Natural killer cell (primary cell): ENCODE results near the gene UGT1A6. TPM values are rescaled to one million over a fixed set of nuclear protein-coding genes. Genes with fewer than 3 reads are reported as not detected.
"Not testable (repeated sequence)": the region's sequence is repeated elsewhere in the genome, so short reads cannot be mapped to it uniquely, and the experiment has no call there.

Experiments used
- ATAC-seq, 3 donors: fragments of 150-1000 bp in 2 of 3; fragments of 200-7000 bp in 1 of 3; cut with Tn5 transposase; 1 replicate in 1 of 3; 2 replicates in 2 of 3; pipeline ENCODE4 v1.10.0; 2021; ENCODE audit warnings: mild to moderate bottlenecking in 2 of 3, moderate library complexity in 2 of 3
- DNase-seq, 2 donors: peaks; one replicate each; pipeline versions ENCODE4 v3.0.0 to v3.0.0-alpha.2; 2013 to 2021; ENCODE audit warnings: mixed read lengths in 1 of 2
- H3K27ac ChIP-seq: one replicate; pipeline ENCODE4 v1.5.1; 2013; ENCODE audit warnings: mild to moderate bottlenecking, low read length
- H3K27me3 ChIP-seq: one replicate; pipeline ENCODE4 v1.6.1; 2013; ENCODE audit warnings: low read length; ENCODE audit not compliant: control insufficient read depth, insufficient read depth
- H3K36me3 ChIP-seq: one replicate; pipeline ENCODE4 v1.6.1; 2013; ENCODE audit warnings: low read length; ENCODE audit not compliant: control insufficient read depth, insufficient read depth
- H3K4me1 ChIP-seq: one replicate; pipeline ENCODE4 v1.6.1; 2013; ENCODE audit warnings: low read length; ENCODE audit not compliant: control insufficient read depth, insufficient read depth
- H3K4me3 ChIP-seq: one replicate; pipeline ENCODE4 v1.5.1; 2013; ENCODE audit warnings: low read length
- H3K9me3 ChIP-seq: one replicate; pipeline ENCODE4 v1.6.1; 2013; ENCODE audit warnings: low read length; ENCODE audit not compliant: control insufficient read depth, insufficient read depth
- H3K27ac Mint-ChIP-seq, 2 donors: one replicate each; pipeline ENCODE4 v1.8.0; 2022; ENCODE audit warnings: mild to moderate bottlenecking in 2 of 2, mixed read lengths in 2 of 2, moderate library complexity in 1 of 2
- H3K27me3 Mint-ChIP-seq, 2 donors: one replicate each; pipeline ENCODE4 v1.8.0; 2022; ENCODE audit warnings: low read depth in 2 of 2, mixed read lengths in 2 of 2
- H3K36me3 Mint-ChIP-seq: one replicate; pipeline ENCODE4 v1.8.0; 2022; ENCODE audit warnings: mixed read lengths
- H3K4me1 Mint-ChIP-seq, 2 donors: one replicate each; pipeline ENCODE4 v1.8.0; 2022; ENCODE audit warnings: mixed read lengths in 2 of 2
- H3K4me3 Mint-ChIP-seq: one replicate; pipeline ENCODE4 v1.8.0; 2022; ENCODE audit warnings: mild to moderate bottlenecking, moderate library complexity, mixed read lengths
- H3K9me3 Mint-ChIP-seq, 2 donors: one replicate each; pipeline ENCODE4 v1.8.0; 2022; ENCODE audit warnings: mixed read lengths in 2 of 2
- WGBS: methylation state at CpG from one replicate; pipeline ENCODE4 v1.1.7; 2013; ENCODE audit warnings: missing lambda C conversion rate; ENCODE audit not compliant: insufficient coverage; 5-methylcytosine and 5-hydroxymethylcytosine counted together
- intact Hi-C: fragments of 100-400 bp; cut with micrococcal nuclease; formaldehyde crosslinking; loops from one replicate; pipeline ENCODE4 v1.14.2; 2022
- total RNA-seq, 4 donors: library from RNA; stranded (reverse); fragments of 120-200 nt in 1 of 4; gene quantifications; one replicate each; pipeline versions ENCODE4 v1.2.3 to v1.2.4, GENCODE V29; 2013 to 2022
- TF ChIP-seq, protein P1 (sequence below): fragments of 200-600 bp; IDR thresholded peaks from one replicate; pipeline ENCODE4 v1.8.0; 2022; ENCODE audit warnings: antibody characterized with exemption

UGT1A6 gene
- total RNA-seq, result not detected
- total RNA-seq (2013), result not detected

DNA sequence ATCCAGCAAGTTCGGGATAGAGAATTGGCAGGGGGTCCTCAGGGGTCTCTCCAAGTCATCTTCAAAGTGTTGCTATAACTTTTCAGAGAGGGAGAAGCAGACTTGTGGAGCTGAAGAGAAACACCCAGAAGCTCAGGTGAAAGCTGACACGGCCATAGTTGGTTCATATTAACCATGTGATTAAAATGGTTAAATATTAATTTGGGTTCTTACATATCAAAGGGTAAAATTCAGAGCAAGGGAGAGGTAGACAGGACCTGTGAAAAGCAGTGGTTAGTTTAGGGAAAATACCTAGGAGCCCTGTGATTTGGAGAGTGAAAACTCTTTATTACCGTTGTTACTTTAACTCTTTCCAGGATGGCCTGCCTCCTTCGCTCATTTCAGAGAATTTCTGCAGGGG, at the start of gene UGT1A6:
UGT1A6 (plus strand) TSS at position 243 of the 400 bp plus-strand sequence; CDS start at position 358, 115 bp downstream.
- Histone ChIP-seq H3K4me3 (no peak within 1 kb of the TSS), H3K9me3 (no peaks in the 10 kb centered on the region), H3K27me3 (no peaks in the 10 kb centered on the region), H3K36me3 (no peaks in the 10 kb centered on the region), H3K4me1 (no peaks in the 10 kb centered on the region), H3K27ac (no peak within 1 kb of the TSS)
- Mint-ChIP-seq H3K9me3 (no peaks in the 10 kb centered on the region), H3K27me3 (peaks cover 9 to 32% of the 10 kb centered on the region in 2 donors), H3K27ac (no peak within 1 kb of the TSS), H3K4me1 (no peaks in the 10 kb centered on the region), H3K36me3 (no peaks in the 10 kb centered on the region), H3K4me3 (no peak within 1 kb of the TSS)
- WGBS, result 95% methylated on average over 4 of the region's 4 CpGs
- intact Hi-C loops, result no loop called here
- ATAC-seq (no peak), DNase-seq (no peak)
- TF ChIP-seq, protein P1, sequence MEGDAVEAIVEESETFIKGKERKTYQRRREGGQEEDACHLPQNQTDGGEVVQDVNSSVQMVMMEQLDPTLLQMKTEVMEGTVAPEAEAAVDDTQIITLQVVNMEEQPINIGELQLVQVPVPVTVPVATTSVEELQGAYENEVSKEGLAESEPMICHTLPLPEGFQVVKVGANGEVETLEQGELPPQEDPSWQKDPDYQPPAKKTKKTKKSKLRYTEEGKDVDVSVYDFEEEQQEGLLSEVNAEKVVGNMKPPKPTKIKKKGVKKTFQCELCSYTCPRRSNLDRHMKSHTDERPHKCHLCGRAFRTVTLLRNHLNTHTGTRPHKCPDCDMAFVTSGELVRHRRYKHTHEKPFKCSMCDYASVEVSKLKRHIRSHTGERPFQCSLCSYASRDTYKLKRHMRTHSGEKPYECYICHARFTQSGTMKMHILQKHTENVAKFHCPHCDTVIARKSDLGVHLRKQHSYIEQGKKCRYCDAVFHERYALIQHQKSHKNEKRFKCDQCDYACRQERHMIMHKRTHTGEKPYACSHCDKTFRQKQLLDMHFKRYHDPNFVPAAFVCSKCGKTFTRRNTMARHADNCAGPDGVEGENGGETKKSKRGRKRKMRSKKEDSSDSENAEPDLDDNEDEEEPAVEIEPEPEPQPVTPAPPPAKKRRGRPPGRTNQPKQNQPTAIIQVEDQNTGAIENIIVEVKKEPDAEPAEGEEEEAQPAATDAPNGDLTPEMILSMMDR, result no peak

DNA sequence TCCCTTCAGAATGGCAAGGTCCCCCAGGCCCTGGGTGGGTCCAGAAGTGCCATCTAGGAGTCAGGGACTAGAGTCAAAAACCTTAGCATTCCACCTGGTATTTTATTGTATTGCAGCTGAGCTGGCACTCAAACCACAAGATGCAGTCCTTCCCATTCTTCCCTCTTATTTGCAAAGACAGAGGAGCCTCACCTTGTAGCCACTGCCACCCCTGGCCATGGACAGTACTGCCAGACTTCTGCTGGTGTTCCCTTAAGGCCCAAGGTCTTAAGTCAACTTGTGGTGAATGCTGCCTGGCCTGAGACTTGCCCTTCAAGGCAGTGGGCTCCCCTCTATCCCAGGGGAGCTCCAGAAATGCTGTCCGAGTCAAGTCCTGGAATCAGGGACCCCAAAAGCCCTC, 49.6 kb upstream of the UGT1A6 start:
- H3K27me3 Mint-ChIP-seq, result peaks cover 8 to 12% of the 10 kb centered on the region in 2 donors
- DNase-seq (no peak), ATAC-seq (no peak)
- H3K27ac Mint-ChIP-seq, result no peak overlapping the region
- Histone ChIP-seq H3K4me3 (no peak overlapping the region), H3K4me1 (no peaks in the 10 kb centered on the region), H3K9me3 (peaks cover 7% of the 10 kb centered on the region), H3K27me3 (no peaks in the 10 kb centered on the region), H3K27ac (no peak overlapping the region), H3K36me3 (no peaks in the 10 kb centered on the region)
- intact Hi-C loops, result no loop called here
- WGBS, result 88% methylated on average over 1 of the region's 1 CpG
- peaks cover 9% of the 10 kb centered on the region for H3K36me3 Mint-ChIP-seq
- H3K9me3 Mint-ChIP-seq, result peaks cover 0 to 5% of the 10 kb centered on the region in 2 donors
- peaks cover 0 to 16% of the 10 kb centered on the region in 2 donors for H3K4me1 Mint-ChIP-seq
- TF ChIP-seq, protein P1, result no peak
- H3K4me3 Mint-ChIP-seq, result no peak overlapping the region

DNA sequence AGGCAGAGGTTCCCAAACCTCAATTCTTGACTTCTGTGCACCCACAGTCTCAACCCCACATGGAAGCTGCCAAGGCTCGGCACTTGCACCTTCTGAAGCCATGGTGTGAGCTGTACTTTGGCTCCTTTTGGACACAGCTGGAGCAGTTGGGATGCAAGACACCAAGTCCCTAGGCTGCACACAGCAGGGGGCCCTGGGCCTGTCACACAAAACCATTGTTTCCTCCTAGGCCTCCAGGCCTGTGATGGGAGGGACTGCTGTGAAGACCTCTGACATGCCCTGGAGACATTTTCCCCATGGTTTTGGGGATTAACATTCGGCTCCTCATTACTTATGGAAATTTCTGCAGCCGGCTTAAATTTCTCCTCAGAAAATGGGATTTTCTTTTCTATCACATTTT, 46.7 kb upstream of the UGT1A6 start:
- H3K4me3 Mint-ChIP-seq, result not testable (repeated sequence)

DNA sequence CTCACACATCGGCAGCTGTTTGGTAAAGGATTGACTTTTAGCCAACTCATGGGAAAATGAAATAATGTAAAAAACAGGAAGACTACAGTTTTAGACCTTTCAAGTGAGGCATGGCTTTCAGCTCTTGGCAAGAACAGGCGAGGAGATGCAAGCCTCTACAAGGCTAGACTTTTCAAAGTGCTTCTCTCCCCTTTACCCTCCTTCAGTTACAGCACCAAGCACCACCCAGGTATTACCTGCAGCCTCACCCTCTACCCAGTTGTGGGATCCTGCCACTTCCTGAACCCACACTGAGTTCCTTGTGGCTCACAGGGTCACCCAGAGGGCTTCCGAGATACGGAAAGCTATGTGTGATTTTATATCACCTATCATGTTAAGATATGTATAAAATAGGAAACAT, 41.7 kb upstream of the UGT1A6 start:
- no peaks in the 10 kb centered on the region for H3K27me3 ChIP-seq
- H3K36me3 Mint-ChIP-seq, result peaks cover 9% of the 10 kb centered on the region
- no peaks in the 10 kb centered on the region for H3K36me3 ChIP-seq
- no peak for ATAC-seq
- peaks cover 11 to 32% of the 10 kb centered on the region in 2 donors for H3K4me1 Mint-ChIP-seq
- peaks cover 10% of the 10 kb centered on the region for H3K4me1 ChIP-seq
- peaks cover 0 to 4% of the 10 kb centered on the region in 2 donors for H3K27me3 Mint-ChIP-seq
- 82% methylated on average over 2 of the region's 4 CpGs for WGBS
- no peak overlapping the region for H3K27ac ChIP-seq
- H3K4me3 ChIP-seq, result no peak overlapping the region
- intact Hi-C loops, result no loop called here
- H3K4me3 Mint-ChIP-seq, result no peak overlapping the region
- TF ChIP-seq, protein P1, result no peak
- H3K27ac Mint-ChIP-seq, result no peak overlapping the region
- H3K9me3 ChIP-seq, result peaks cover 2% of the 10 kb centered on the region
- H3K9me3 Mint-ChIP-seq, result peaks cover 0 to 5% of the 10 kb centered on the region in 2 donors
- no peak for DNase-seq

More for the DNA sequence above, 46.7 kb upstream of the UGT1A6 start:
- intact Hi-C loops, H3K9me3 Mint-ChIP-seq, H3K36me3 ChIP-seq, H3K27ac ChIP-seq, H3K36me3 Mint-ChIP-seq, H3K4me1 ChIP-seq, H3K9me3 ChIP-seq, H3K27ac Mint-ChIP-seq, H3K27me3 ChIP-seq, H3K4me3 ChIP-seq, ATAC-seq, DNase-seq: not testable (repeated sequence)
- Mint-ChIP-seq H3K4me1 (peaks cover 0 to 16% of the 10 kb centered on the region in 2 donors), H3K27me3 (peaks cover 8 to 12% of the 10 kb centered on the region in 2 donors)
- WGBS, result 88% methylated on average over 3 of the region's 3 CpGs
